Measurements from ENCODE around the gene STX18.
"Not testable (repeated sequence)": the region's sequence is repeated elsewhere in the genome, so short reads cannot be mapped to it uniquely, and the experiment has no call there.

Gene STX18

DNA sequence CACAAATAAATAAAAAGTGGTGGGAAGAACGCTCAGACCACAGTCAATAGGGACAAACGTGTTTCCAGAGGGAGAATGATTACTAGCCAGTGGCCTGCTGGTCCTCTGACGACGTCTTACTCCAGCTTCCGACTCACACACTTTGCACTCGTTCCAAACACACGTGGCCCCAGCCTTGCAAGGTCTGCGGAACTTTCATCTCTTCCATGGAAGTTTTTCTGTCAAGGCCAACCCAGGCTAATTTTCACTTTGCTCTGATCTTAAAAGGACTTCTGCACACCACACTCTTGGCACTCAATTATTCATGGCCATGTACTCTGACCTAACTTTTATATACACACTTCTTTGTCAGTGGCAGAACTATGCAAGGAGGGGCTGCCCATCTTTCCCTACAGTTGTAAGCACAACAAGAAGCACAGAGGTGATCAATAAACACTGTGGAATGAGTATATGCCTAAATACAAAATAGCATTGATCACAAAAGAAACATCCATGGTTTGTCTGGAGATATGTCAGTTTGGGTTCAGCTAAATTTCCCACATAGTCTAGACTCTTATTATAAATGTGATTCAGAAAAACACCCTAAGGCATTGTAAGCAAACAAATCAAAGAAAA is 69.4 kb downstream of the STX18 start:
- Histone ChIP-seq H3K36me3 (ENCODE audit: insufficient read depth, low read length) (peaks cover 24% of the 10 kb centered on the region), H3K4me1 (ENCODE audit: control insufficient read depth, insufficient read depth, low read length) (peaks cover 8% of the 10 kb centered on the region), H3K4me2 (ENCODE audit: low read length) (no peak overlapping the region), H3K9ac (ENCODE audit: low read depth, low read length) (no peak overlapping the region), H3K4me3 (ENCODE audit: low read length) (no peak overlapping the region), H3K9me3 (replicated peaks; ENCODE audit: low read length) (no peaks in the 10 kb centered on the region), H3K27me3 (ENCODE audit: control insufficient read depth, insufficient read depth, low read length) (no peaks in the 10 kb centered on the region)

- Histone ChIP-seq H3K4me2 (ENCODE audit: low read length) (no peak overlapping the region), H3K4me1 (ENCODE audit: control insufficient read depth, insufficient read depth, low read length) (peaks cover 8% of the 10 kb centered on the region), H3K9me3 (replicated peaks; ENCODE audit: low read length) (no peaks in the 10 kb centered on the region), H3K9ac (ENCODE audit: low read depth, low read length) (no peak overlapping the region), H3K4me3 (ENCODE audit: low read length) (no peak overlapping the region), H3K36me3 (ENCODE audit: insufficient read depth, low read length) (peaks cover 36% of the 10 kb centered on the region), H3K27me3 (ENCODE audit: control insufficient read depth, insufficient read depth, low read length) (no peaks in the 10 kb centered on the region)
Measured at GRCh38 chr4:4471195-4471594, 70.7 kb downstream of the STX18 start.

- no peak overlapping the region for H3K4me2 ChIP-seq (ENCODE audit: low read length)
- no peaks in the 10 kb centered on the region for H3K27me3 ChIP-seq (ENCODE audit: control insufficient read depth, insufficient read depth, low read length)
- H3K4me1 ChIP-seq (ENCODE audit: control insufficient read depth, insufficient read depth, low read length): peaks cover 8% of the 10 kb centered on the region
- H3K9ac ChIP-seq (ENCODE audit: low read depth, low read length): no peak overlapping the region
- no peak overlapping the region for H3K4me3 ChIP-seq (ENCODE audit: low read length)
- peaks cover 45% of the 10 kb centered on the region for H3K36me3 ChIP-seq (ENCODE audit: insufficient read depth, low read length)
- no peaks in the 10 kb centered on the region for H3K9me3 ChIP-seq (replicated peaks; ENCODE audit: low read length)
Measured at GRCh38 chr4:4470208-4470607, 71.6 kb downstream of the STX18 start.

DNA sequence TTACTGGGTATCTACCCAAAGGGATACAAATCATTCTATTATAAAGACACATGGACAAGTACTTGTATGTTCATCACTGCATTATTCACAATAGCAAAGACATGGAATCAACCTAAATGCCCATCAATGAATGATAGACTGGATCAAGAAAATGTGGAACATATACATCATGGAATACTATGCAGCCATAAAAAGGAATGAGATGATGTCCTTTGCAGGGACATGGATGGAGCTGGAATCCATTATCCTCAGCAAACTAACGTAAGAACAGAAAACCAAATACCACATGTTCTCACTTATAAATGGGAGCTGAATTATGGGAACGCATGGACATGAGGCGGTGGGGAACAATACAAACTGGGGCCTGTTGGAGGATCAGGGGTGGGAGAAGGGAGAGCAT is 76.6 kb downstream of the STX18 start:
- H3K36me3 ChIP-seq (ENCODE audit: insufficient read depth, low read length): peaks cover 40% of the 10 kb centered on the region

GRCh38 chr4:4462970-4463369 is 78.9 kb downstream of the STX18 start:
- Histone ChIP-seq H3K27me3 (ENCODE audit: control insufficient read depth, insufficient read depth, low read length) (no peaks in the 10 kb centered on the region), H3K4me1 (ENCODE audit: control insufficient read depth, insufficient read depth, low read length) (peaks cover 2% of the 10 kb centered on the region), H3K4me3 (ENCODE audit: low read length) (no peak overlapping the region), H3K36me3 (ENCODE audit: insufficient read depth, low read length) (peaks cover 25% of the 10 kb centered on the region), H3K9ac (ENCODE audit: low read depth, low read length) (no peak overlapping the region), H3K9me3 (replicated peaks; ENCODE audit: low read length) (no peaks in the 10 kb centered on the region), H3K4me2 (ENCODE audit: low read length) (no peak overlapping the region)

More for the DNA sequence above, 76.6 kb downstream of the STX18 start:
- not testable (repeated sequence) for H3K4me3 ChIP-seq (ENCODE audit: low read length); H3K4me1 ChIP-seq (ENCODE audit: control insufficient read depth, insufficient read depth, low read length); H3K27me3 ChIP-seq (ENCODE audit: control insufficient read depth, insufficient read depth, low read length); H3K9ac ChIP-seq (ENCODE audit: low read depth, low read length); H3K4me2 ChIP-seq (ENCODE audit: low read length); H3K9me3 ChIP-seq (replicated peaks; ENCODE audit: low read length)

DNA sequence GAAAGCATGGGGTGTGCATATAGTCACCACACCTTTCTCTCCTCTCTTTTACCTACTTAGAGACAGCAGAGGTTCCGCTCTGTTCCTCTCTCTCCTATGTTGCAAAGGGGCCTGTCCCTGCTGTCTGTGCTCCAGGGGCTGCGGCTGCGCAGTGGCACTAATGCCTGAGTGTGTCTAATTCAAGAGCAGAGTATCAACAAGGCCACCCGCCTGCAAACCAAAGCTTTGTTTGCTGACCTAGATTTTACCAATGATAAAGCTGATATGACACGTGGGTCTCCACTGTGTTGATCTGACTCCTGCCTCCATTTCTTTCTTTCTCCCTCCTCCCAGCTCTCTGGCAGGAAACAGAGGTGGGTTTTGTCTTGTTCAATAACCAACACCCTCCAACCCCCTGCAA is 80.0 kb downstream of the STX18 start:
- no peak overlapping the region for H3K4me3 ChIP-seq (ENCODE audit: low read length)

DNA sequence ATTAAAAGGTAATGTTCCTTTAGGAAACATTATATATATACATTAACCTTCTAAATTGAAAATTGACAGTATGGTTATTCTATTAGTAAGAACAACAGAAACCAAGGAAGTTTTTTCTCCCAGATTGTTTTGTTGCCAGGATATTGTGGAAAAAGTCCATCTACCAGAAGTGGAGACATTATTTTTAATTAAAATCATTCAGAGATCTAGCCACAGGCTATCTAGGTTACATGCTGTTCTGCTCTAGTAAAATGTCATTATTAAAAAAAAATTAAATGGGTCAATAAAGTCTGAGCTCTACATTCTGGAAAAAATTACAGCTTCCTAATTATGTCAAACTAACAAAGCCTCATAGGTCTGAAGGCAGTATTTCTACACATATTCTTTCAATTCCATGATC is 80.7 kb downstream of the STX18 start:
- Histone ChIP-seq H3K9me3 (replicated peaks; ENCODE audit: low read length) (no peaks in the 10 kb centered on the region), H3K27me3 (ENCODE audit: control insufficient read depth, insufficient read depth, low read length) (no peaks in the 10 kb centered on the region), H3K4me2 (ENCODE audit: low read length) (no peak overlapping the region), H3K4me1 (ENCODE audit: control insufficient read depth, insufficient read depth, low read length) (peaks cover 5% of the 10 kb centered on the region), H3K36me3 (ENCODE audit: insufficient read depth, low read length) (peaks cover 26% of the 10 kb centered on the region), H3K4me3 (ENCODE audit: low read length) (no peak overlapping the region), H3K9ac (ENCODE audit: low read depth, low read length) (no peak overlapping the region)

More for the DNA sequence above, 80.0 kb downstream of the STX18 start:
- Histone ChIP-seq H3K27me3 (ENCODE audit: control insufficient read depth, insufficient read depth, low read length) (no peaks in the 10 kb centered on the region), H3K9ac (ENCODE audit: low read depth, low read length) (no peak overlapping the region), H3K9me3 (replicated peaks; ENCODE audit: low read length) (no peaks in the 10 kb centered on the region), H3K4me1 (ENCODE audit: control insufficient read depth, insufficient read depth, low read length) (peaks cover 5% of the 10 kb centered on the region), H3K4me2 (ENCODE audit: low read length) (no peak overlapping the region), H3K36me3 (ENCODE audit: insufficient read depth, low read length) (peaks cover 25% of the 10 kb centered on the region)

DNA sequence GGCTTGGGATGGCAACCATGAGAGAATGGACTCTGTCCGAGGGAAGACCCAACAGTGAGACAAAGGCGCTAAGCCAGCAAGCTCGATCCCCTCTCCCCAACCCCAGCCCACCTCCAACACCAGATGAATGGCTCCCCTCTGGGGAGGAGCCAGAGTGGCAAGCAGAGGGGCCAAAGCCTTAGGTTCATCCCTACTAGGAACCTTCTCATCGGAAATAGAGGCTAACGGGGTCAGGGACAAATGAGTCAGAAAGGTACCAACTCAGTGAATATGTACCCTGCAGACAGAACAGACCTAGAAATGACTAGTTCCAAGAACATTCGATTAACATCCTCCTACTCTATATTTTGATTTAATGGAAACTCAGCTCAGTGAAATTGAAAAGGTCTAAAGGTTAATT is 81.1 kb downstream of the STX18 start:
- Histone ChIP-seq H3K36me3 (ENCODE audit: insufficient read depth, low read length) (peaks cover 26% of the 10 kb centered on the region), H3K4me3 (ENCODE audit: low read length) (no peak overlapping the region), H3K4me1 (ENCODE audit: control insufficient read depth, insufficient read depth, low read length) (peaks cover 5% of the 10 kb centered on the region), H3K9ac (ENCODE audit: low read depth, low read length) (no peak overlapping the region), H3K9me3 (replicated peaks; ENCODE audit: low read length) (no peaks in the 10 kb centered on the region), H3K4me2 (ENCODE audit: low read length) (no peak overlapping the region), H3K27me3 (ENCODE audit: control insufficient read depth, insufficient read depth, low read length) (no peaks in the 10 kb centered on the region)

GRCh38 chr4:4459181-4459580 is 82.7 kb downstream of the STX18 start:
- peaks cover 30% of the 10 kb centered on the region for H3K36me3 ChIP-seq (ENCODE audit: insufficient read depth, low read length)
- H3K9ac ChIP-seq (ENCODE audit: low read depth, low read length): no peak overlapping the region
- no peak overlapping the region for H3K4me3 ChIP-seq (ENCODE audit: low read length)
- no peaks in the 10 kb centered on the region for H3K9me3 ChIP-seq (replicated peaks; ENCODE audit: low read length)
- peaks cover 5% of the 10 kb centered on the region for H3K4me1 ChIP-seq (ENCODE audit: control insufficient read depth, insufficient read depth, low read length)
- no peaks in the 10 kb centered on the region for H3K27me3 ChIP-seq (ENCODE audit: control insufficient read depth, insufficient read depth, low read length)
- no peak overlapping the region for H3K4me2 ChIP-seq (ENCODE audit: low read length)

- Histone ChIP-seq H3K36me3 (ENCODE audit: insufficient read depth, low read length) (peaks cover 34% of the 10 kb centered on the region), H3K4me1 (ENCODE audit: control insufficient read depth, insufficient read depth, low read length) (peaks cover 5% of the 10 kb centered on the region), H3K4me2 (ENCODE audit: low read length) (no peak overlapping the region), H3K27me3 (ENCODE audit: control insufficient read depth, insufficient read depth, low read length) (no peaks in the 10 kb centered on the region), H3K9me3 (replicated peaks; ENCODE audit: low read length) (no peaks in the 10 kb centered on the region), H3K4me3 (ENCODE audit: low read length) (no peak overlapping the region), H3K9ac (ENCODE audit: low read depth, low read length) (no peak overlapping the region)
Measured at GRCh38 chr4:4457803-4458553, 83.9 kb downstream of the STX18 start.

- no peak overlapping the region for H3K4me3 ChIP-seq (ENCODE audit: low read length)
- no peak overlapping the region for H3K4me2 ChIP-seq (ENCODE audit: low read length)
- no peak overlapping the region for H3K9ac ChIP-seq (ENCODE audit: low read depth, low read length)
- H3K36me3 ChIP-seq (ENCODE audit: insufficient read depth, low read length): peaks cover 41% of the 10 kb centered on the region
- H3K9me3 ChIP-seq (replicated peaks; ENCODE audit: low read length): no peaks in the 10 kb centered on the region
- no peaks in the 10 kb centered on the region for H3K27me3 ChIP-seq (ENCODE audit: control insufficient read depth, insufficient read depth, low read length)
- H3K4me1 ChIP-seq (ENCODE audit: control insufficient read depth, insufficient read depth, low read length): peaks cover 5% of the 10 kb centered on the region
Measured at GRCh38 chr4:4456816-4457578, 84.9 kb downstream of the STX18 start.

Measured in skeletal muscle satellite cell (primary cell).